ENCODE data around the gene LPP. TPM values are rescaled to one million over a fixed set of nuclear protein-coding genes. Genes with fewer than 3 reads are reported as not detected.

LPP gene
- total RNA-seq, 1 experiment from 2014 or later: 54.0 TPM

- Histone ChIP-seq H3K9me2 (ENCODE audit: insufficient read depth) (no peaks in the 10 kb centered on the region), H3K9me3 (ENCODE audit: control insufficient read depth in 1 of 2, insufficient read depth in 1 of 2, low read depth in 1 of 2, low read length in 2 of 2) (no peaks in the 10 kb centered on the region), H3K36me3 (ENCODE audit: control insufficient read depth in 1 of 2, insufficient read depth in 2 of 2, low read length in 2 of 2) (no peaks in the 10 kb centered on the region), H3K9ac (ENCODE audit: low read length) (no peak overlapping the region), H3K4me2 (ENCODE audit: low read length) (no peak overlapping the region), H3K4me1 (ENCODE audit: control insufficient read depth in 1 of 2, insufficient read depth in 2 of 2, low read length in 2 of 2) (no peaks in the 10 kb centered on the region), H4K20me1 (ENCODE audit: insufficient read depth) (no peaks in the 10 kb centered on the region), H3K4me3 (replicated peaks in 1 of 2; ENCODE audit: low read depth in 1 of 2, low read length in 2 of 2) (no peak overlapping the region), H3K79me2 (ENCODE audit: insufficient read depth, low read length) (no peaks in the 10 kb centered on the region), H3K27ac (ENCODE audit: low read depth, low read length) (no peak overlapping the region), H3K27me3 (ENCODE audit: insufficient read depth, low read length) (no peaks in the 10 kb centered on the region), H2AFZ (ENCODE audit: low read depth, low read length, poor library complexity, severe bottlenecking) (no peak overlapping the region)
- ChIA-PET RAD21 (ENCODE audit: low non-redundant PET in 1 of 2, low total read pairs in 2 of 2, uncharacterized antibody in 2 of 2, unreplicated experiment in 2 of 2) (no interaction called here), POLR2A (no interaction called here), CTCF (no interaction called here)
- ATAC-seq: no peak
- no peak for DNase-seq (ENCODE audit: low read depth, low spot score)
- intact Hi-C loops (cut with micrococcal nuclease): no loop called here
- no peak for TF ChIP-seq ZNF274 (IDR thresholded peaks at IDR 0.05; ENCODE audit: low read depth, low read length)
- TF ChIP-seq SP1 (IDR thresholded peaks at IDR 0.05; ENCODE audit: low read depth): no peak
- no peak for TF ChIP-seq EZH2phosphoT487 (IDR thresholded peaks at IDR 0.05; ENCODE audit: borderline replicate concordance)
- TF ChIP-seq MAX (IDR thresholded peaks at IDR 0.05): no peak
- no peak for TF ChIP-seq CTCF (IDR thresholded peaks at IDR 0.05 in 2 of 3, conservative IDR thresholded peaks at IDR 0.05 in 1 of 3; ENCODE audit: borderline replicate concordance in 1 of 3, insufficient read depth in 1 of 3, low read depth in 2 of 3, low read length in 2 of 3)
- no peak for TF ChIP-seq TCF7L2 (IDR thresholded peaks at IDR 0.05; ENCODE audit: borderline replicate concordance, extremely low read depth, insufficient read depth, insufficient read length)
- no peak for TF ChIP-seq POLR2A (IDR thresholded peaks at IDR 0.05; ENCODE audit: borderline replicate concordance, extremely low read depth, insufficient read depth, insufficient read length)
- BruUV-seq (replicated peaks): no TSS peak
Measured at GRCh38 chr3:188712248-188712924, 558.4 kb downstream of the LPP start.

GRCh38 chr3:188712991-188713390 is 559.0 kb downstream of the LPP start:
- intact Hi-C loops (cut with micrococcal nuclease): no loop called here
- no peak overlapping the region for H2AFZ ChIP-seq (ENCODE audit: low read depth, low read length, poor library complexity, severe bottlenecking)

More at GRCh38 chr3:188712991-188713390, 559.0 kb downstream of the LPP start:
- Histone ChIP-seq H3K9ac (ENCODE audit: low read length) (no peak overlapping the region), H3K4me3 (replicated peaks in 1 of 2; ENCODE audit: low read depth in 1 of 2, low read length in 2 of 2) (no peak overlapping the region), H3K4me1 (ENCODE audit: control insufficient read depth in 1 of 2, insufficient read depth in 2 of 2, low read length in 2 of 2) (no peaks in the 10 kb centered on the region), H3K9me2 (ENCODE audit: insufficient read depth) (no peaks in the 10 kb centered on the region), H3K27me3 (ENCODE audit: insufficient read depth, low read length) (no peaks in the 10 kb centered on the region), H3K36me3 (ENCODE audit: control insufficient read depth in 1 of 2, insufficient read depth in 2 of 2, low read length in 2 of 2) (no peaks in the 10 kb centered on the region), H4K20me1 (ENCODE audit: insufficient read depth) (no peaks in the 10 kb centered on the region), H3K4me2 (ENCODE audit: low read length) (no peak overlapping the region), H3K9me3 (ENCODE audit: control insufficient read depth in 1 of 2, insufficient read depth in 1 of 2, low read depth in 1 of 2, low read length in 2 of 2) (no peaks in the 10 kb centered on the region), H3K79me2 (ENCODE audit: insufficient read depth, low read length) (no peaks in the 10 kb centered on the region), H3K27ac (ENCODE audit: low read depth, low read length) (no peak overlapping the region)
- BruUV-seq (replicated peaks): no TSS peak
- ATAC-seq (no peak), DNase-seq (ENCODE audit: low read depth, low spot score) (no peak)
- ChIA-PET CTCF (no interaction called here), POLR2A (no interaction called here), RAD21 (ENCODE audit: low non-redundant PET in 1 of 2, low total read pairs in 2 of 2, uncharacterized antibody in 2 of 2, unreplicated experiment in 2 of 2) (no interaction called here)
- TF ChIP-seq CBX3 (IDR thresholded peaks at IDR 0.05; ENCODE audit: low read depth): no peak
